Effector CD4-positive, alpha-beta T cell (primary cell): ENCODE data around the gene BCL6.
"Not testable (repeated sequence)": the region's sequence is repeated elsewhere in the genome, so short reads cannot be mapped to it uniquely, and the experiment has no call there.

Source experiments
- DNase-seq: peaks from one replicate; pipeline ENCODE4 v3.0.0-alpha.2; 2020

Gene BCL6

DNA sequence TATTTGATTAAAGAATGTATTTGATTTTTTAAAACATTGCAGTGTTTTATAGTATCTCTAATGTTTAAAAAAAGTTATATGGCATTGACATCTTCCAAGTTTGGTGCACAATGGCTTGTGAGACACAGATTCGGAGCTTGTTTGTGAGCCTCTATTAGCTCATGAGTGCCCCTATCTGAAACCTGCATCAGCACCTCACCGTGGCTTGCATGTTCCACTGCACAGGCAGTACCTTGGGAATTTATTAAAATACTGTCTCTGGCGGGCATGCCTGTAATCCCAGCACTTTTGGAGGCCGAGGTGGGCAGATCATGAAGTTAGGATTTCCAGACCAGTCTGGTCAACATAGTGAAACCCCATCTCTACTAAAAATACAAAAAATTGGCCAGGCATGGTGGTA lies 36.1 kb downstream of the BCL6 start:
- no peak for DNase-seq

DNA sequence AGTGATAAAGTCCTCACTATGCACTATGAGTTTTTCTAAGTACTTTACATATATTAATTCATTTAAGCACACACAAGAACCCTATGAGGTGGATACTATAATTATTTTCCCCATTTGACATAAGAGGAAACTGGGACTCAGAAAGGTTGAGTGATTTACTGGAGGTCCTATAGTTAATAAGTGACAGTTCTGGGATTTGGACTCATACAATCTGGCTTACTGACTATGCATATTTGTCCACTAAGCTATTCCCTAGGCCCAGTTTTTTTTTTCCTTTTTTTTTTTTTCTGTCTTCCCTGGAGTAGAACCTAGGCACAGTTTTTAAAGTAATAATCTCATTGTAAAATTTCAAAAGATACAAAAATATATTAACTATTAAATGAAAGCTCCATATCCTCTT lies 36.6 kb downstream of the BCL6 start:
- DNase-seq = no peak

DNA sequence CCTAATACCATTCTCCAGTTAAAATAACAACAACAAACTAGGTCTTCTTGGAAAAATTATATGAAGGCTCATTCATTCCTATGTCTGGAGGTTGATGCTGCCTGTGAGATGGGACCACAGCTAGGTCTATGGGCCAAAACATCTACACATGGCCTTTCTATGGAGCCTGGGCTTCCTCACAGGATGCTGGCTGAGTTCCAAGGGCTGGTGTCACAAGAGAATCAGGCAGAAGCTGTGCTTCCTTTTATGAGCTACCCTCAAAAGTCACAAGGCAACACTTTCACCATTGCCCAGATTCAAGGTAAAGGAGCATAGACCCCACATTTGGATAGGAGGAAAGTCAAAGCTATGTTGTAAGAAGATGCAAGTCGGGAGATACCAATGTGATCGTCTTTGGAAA lies 38.3 kb downstream of the BCL6 start:
- DNase-seq = no peak

DNA sequence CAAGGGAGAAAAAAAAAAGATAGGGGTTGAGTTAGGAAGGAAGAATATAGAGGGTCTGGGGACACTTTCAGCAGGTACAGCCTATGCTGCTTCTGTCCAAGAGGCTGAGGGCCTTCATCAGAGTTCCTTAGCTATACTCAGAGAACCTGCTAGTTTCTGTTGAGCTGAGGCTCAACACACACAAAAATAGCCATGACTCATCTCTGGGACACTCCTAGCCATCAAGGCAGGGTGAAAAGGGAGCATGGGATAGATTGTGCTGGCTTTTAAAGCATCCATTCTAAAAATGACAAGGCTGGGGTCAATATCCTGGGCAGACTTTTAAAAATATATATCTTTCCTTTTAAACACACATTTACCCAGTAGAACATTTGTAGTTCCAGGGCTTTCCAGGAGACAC lies 40.1 kb downstream of the BCL6 start:
- no peak for DNase-seq

DNA sequence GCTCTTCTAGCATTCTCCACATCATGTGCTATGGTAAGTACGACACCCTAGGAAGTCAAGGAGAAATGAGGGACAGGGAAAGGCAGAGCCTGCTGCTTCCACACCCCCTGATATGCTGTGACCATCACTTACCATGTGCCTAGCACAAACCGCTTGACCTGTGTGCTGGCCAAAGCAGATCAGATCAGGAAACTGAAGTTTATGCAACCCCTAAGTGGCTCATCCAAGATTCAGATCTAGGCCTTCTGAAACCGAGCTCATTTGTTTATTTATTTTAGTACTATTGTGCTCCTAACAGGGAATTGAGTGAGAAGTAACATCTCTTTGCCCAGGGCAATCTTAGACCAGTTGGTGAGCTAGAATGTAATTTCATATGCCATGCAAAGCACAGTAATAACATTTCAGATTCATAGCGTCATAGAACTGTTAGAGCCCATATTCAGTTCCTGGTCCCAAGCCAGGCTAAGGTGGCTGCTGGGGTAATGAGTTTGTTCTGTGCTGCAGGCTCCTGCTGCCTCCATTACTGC lies 42.7 kb downstream of the BCL6 start, which contains the start of gene RTP2:
TSS of gene RTP2 (minus strand) at position 51 of the 527 bp plus-strand sequence. CDS start 429 bp downstream, outside the sequence.
- DNase-seq = no peak

DNA sequence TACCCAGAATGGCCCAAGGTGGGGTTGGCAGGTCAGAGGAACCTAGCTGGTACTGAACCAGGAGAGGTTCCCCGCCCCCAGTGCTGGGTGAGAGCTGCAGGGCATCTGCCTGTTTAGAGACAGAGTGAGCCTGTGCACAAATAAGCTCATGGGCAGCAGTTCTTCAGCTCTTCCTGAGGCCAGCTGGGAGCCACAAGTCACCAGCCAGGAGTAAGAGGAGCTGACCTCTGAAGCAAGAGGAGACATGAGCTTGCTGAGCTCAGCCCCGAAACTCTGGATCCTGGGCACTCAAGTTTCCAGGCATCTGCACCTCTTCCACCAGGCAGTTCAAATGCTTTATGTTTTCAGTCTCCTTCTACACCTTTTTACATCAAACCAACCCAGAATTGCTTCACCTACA lies 45.0 kb downstream of the BCL6 start:
- DNase-seq = no peak

DNA sequence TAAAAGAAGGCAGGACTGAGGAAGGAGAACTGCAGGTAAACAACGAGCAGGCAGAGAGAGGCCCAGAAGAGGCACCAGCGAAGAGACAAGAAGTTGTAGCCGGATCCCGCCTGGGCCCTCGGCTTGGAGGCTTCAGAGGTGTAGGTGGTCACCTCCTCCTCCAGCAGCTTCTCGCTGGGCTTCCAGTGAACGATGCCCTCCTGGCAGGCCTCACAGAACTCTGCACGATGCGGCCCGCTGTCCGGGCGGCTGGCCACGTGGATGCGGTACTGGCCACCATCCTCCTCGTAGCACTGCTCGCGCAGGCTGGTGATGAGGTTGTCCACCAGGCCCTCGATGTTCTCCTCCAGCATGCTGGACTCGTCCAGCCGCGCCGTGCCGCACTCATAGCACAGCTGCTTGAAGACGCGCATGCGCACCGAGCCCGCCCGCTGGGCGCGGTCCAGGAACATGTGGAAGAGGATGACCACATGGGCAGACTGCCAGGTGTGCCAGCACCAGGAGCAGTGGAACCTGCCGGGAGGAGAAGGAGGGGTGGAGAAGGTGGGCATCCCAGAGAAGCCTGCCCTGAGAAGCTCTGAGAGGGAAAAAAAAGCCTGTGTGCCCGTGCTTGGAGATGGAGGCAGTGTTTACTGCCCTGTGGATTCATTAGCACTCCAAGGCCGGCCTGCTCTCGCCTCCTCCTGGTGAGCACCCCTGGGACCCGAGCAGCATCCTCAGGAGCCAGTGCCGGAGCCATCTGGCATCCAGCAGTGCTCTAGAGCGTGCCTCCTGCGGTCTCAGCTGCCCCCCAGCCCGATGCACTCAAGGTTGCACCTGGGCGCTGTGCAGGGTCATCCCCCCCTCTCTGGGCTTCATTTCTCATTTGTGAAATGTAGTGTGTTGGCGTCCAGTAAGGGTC lies 46.5 kb downstream of the BCL6 start:
- no peak for DNase-seq

DNA sequence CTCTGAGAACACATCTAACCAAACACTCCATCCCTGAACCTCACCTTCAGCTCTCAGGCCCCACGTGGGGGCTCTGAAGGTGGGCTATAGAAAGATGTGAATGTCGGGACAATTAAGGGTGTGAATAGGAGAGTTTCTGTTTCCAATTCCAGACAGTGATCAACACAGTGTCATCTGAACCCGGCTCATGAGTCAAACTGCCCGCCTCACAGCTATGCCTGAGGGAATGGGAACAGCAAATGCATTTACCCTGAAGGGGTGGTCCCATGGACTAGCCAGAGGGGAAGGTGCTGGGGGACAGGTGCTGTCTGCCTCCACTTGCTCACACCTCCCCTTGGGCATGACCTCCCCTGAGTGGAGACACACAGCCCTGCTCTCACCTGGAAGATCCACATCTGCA lies 49.2 kb downstream of the BCL6 start:
- DNase-seq = no peak

DNA sequence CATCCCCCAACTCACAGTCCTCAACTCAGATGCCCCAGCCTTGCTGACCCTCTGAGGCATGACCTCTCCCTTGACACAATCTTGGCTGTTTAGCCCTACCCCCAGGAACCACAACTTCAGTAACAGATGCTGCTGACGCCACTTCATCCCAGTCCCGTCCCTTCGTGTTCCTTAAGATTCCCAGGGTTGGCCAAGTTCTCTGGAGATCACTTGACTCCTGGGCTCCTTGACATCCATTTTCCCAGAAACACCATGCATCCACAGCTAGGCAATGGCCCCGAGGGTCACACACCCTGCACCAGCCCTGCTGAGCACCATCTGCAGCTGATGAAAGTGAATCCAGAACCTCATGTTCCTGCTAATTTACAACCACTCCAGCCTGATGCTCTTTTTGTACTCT lies 49.8 kb downstream of the BCL6 start:
- DNase-seq = no peak

DNA sequence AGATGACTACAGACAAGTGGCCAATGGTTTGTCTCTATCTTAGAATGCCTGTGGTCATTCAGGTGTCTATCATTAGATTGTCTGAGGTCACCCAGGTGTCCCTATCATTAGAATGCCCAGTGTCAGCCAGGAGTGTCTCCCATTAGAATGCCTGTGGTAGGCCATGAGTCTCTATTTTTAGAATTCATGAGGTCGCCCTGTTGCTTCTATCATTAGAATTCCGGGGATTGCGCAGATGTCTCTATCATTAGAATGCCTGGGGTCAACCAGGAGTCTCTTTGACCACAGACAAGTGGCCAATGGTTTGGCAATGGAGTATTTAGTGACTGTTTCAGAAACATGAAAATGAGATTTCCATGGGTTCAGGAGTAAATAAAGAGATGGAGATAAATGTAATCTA lies 50.5 kb downstream of the BCL6 start:
- no peak for DNase-seq

DNA sequence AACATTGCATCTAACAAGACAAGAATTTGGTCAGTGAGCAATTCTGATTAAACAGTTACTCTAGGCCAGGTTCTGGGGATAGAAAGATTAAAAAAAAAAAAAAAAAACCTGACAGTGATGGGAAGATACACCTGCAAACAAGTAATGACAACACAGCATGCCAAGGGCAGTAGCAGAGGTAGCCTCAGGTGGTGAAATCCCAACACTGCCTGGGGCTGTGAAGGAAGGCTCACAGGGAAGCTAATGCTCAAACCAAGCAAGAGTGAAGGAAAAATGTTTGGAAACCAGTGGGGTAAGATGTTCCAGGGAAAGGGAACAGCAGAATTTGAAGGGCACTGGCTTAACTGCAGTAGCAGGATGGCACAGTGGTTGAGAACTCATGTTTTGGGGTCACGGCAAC lies 51.8 kb downstream of the BCL6 start:
- no peak for DNase-seq

DNA sequence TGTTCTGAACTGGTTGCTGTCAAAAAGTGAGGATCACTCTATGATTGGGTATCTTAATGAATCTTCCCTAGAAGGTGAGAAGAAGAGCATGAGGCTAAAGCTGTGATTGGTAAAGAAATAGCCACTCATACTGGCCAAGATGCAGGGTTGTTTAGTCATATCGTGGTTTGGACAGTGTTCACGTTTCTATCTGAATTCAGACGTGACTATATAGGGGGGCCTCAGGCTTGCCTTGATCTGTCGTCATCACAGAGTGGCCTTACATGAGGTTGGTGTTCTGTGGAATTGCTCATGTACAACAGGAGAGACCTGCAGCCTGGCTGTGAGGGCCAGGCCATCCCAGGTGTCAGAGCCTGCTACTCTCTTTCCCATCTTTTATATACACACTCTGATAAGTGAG lies 55.3 kb downstream of the BCL6 start:
- no peak for DNase-seq

DNA sequence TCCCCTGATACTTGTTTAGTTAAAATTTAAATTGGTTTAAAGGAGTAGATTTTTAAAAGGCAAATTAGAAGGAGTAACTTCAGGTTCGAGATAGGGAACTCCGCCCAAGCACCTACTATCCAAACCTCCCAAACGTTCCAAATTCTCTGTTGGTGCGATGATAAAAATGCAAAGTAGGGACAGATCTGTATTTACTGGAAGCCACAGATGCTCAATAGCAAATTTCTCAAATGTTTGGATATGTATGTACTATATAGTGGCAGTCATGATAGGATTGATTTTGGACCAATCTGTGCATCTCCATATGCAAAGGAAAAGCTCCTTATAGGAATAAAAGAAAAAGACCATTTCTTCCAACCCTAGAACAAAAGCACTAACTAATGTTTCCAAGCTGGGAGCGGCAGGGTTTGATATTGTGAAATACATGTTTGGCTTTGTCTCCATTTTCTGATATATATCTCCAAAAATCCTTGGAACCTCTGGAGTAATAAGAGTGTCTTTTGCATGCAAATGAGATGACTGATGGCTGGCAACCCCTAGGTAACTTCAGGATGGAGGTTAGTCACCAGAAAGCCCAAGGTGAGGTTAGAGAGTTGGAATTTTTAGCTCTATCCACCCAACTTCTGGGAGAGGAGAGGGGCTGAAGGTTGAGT lies 58.5 kb downstream of the BCL6 start:
- DNase-seq = no peak

DNA sequence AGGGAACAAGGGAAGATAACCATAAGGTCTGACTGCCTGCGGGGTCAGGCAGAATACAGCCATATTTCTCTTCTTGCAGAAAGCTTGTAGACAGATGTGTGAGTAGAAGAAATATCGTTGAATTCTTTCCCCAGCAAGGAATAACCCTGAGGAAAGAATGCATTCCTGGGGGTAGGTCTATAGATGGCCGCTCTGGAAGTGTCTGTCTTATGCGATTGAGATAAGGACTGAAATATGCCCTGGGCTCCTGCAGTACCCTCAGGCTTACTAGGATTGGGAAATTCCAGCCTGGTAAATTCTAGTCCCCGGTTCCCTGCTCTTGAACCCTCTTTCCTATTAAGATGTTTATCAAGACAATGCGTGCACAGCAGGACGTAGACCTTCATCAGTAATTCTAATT lies 59.3 kb downstream of the BCL6 start:
- no peak for DNase-seq

DNA sequence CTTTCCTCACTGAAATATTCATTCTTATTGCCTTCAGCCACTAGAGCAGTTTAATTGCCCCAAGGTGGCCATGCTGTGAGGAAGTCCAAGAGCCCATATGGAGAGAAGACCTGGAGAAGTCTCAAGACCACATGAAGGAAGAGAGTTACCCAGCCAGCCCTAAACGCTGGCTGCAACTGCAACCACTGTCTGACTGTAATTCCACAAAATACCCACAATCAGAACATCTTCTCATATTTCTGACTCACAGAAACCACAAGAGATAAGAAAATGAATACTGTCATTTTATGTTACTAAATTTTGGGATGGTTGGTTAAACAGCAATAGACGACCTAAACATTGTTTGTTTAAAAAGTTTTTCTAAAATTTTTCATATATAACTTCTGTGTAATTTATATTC lies 60.4 kb downstream of the BCL6 start:
- DNase-seq = no peak

DNA sequence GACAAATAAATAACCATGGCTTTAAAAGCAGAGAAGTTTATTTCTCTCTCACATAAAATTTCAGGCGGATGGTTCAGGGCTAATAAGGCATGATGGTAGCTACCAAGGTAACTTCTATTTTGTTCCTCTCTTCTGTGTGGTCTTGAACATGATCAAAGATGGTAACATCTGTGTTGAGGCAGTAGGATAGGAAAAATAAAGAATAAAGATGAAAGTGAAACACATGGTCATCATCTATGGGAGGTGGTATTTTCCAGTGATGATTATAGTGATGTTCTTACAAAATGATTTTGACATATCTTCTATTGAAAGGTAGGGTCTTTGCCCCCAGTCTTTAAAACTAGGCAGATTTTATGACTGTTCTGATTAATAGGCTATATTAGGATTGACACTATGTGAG lies 60.8 kb downstream of the BCL6 start:
- no peak for DNase-seq

DNA sequence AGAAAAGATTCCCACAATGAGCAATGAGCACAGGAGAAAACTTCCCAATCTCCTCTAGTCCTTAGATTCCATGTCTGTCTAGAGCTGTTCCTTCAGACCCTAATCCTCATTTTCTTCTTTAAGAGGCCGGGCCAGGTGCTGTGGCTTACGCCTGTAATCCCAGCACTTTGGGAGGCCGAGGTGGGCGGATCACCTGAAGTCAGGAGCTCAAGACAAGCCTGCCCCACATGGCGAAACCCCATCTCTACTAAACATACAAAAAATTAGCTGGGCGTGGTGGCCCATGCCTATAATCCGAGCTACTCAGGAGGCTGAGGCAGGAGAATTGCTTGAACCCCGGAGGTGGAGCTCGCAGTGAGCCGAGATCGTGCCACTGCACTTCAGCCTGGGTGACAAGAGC lies 63.5 kb downstream of the BCL6 start:
- not testable (repeated sequence) for DNase-seq

DNA sequence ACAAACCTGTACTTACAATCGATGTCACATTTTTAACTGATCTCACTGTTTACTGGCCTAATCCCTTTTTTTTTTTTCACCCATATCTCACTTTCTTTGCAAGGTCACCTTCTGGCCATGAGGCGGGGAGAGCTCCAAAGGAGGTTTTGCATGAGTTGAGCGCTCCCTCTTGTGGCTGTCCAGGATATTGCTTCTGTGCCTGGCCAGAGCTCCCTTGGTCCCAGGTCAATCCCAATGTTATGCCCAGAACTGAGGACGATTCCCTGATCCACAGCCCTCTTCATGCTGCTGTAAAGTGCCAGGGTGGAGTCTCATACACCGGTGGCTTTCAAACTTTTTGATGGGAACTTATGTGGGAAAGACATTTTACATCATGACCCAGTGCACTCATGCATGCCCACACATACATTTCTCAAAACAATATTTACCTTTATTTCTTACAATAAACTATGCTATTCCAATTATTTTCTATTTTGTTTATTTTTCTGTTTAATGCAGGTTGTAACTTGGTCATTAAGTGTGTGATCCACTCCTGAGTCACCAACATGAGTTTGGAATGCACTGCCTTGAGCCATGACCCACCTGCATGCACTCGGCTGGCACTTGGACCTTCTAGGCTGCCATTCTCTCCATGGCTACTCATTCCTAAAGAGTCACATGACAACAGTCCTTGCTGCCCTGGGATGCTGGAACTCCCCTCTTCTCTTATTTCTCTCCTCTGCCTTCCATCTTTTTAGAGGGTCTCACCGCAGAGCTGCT lies 65.5 kb downstream of the BCL6 start:
- peak; percentile 53 for DNase-seq

DNA sequence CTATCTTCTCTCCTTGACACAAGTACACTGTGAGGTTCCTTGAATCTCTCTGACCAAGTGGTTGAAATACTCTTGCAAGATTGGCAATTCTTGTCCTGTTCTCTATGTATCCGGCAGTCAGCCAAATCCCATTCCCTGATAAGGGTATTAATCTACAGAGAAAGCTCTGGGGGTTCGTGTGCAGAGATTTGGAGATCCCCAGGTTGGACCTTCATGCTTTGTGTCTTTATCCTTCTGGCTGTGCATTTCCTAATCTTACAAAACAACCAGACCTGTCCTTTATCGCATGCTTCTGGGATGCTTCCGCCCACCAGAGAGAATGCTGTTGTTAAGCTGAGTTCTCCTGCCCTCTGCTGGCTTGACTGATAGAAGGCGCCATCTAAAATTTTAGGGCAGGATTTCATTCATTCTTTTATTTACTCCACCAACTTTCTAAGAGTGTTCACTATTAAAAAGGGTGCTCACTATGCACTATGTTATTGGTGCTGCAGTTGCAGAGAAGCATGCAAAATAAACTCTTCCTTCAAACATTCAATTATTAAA lies 66.5 kb downstream of the BCL6 start:
- DNase-seq = no peak

DNA sequence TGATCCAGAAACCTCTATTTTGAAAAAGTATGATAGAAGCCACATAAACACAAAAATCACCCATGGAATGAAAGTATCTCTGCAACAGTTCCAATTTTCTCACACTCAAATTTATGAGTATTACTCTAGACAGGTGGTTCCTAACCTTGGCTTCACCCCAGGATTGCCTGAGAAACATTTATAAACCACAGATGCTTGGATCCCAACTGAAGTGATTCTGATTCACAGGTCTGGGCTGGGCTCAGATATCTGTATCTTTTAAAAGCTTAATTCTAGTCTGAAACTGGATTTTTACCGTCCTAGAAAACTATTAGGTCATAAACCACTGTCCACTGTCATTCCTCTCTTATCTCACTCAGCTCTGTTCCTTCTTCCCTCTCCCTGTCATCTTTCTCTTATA lies 67.7 kb downstream of the BCL6 start:
- no peak for DNase-seq

DNA sequence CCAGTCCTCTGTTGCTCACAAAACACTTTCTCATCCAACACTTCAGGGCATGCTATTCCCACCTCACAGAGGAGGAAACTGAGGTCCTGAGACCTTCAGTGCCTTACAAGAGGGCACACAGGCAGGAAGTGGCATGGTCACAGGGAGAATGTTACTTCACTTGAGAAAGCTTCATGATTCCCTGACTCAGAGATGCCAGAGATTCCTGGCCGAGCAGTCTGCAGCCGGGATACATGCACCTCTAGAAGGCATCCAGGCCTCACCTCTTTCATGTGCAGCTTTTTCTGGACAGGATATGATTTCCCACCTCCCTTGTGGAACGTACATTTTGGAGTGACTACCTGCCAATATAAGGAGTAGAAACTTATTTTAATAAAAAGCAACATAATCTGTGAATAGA lies 72.3 kb downstream of the BCL6 start:
- DNase-seq = no peak
